ENCODE data around the gene JAKMIP1. TPM values are rescaled to one million over a fixed set of nuclear protein-coding genes. Genes with fewer than 3 reads are reported as not detected.

The JAKMIP1 gene
- total and polyA plus RNA-seq, 12 donors: 0.14 to 5.3 (median 2.9) TPM; not detected in 2

DNA sequence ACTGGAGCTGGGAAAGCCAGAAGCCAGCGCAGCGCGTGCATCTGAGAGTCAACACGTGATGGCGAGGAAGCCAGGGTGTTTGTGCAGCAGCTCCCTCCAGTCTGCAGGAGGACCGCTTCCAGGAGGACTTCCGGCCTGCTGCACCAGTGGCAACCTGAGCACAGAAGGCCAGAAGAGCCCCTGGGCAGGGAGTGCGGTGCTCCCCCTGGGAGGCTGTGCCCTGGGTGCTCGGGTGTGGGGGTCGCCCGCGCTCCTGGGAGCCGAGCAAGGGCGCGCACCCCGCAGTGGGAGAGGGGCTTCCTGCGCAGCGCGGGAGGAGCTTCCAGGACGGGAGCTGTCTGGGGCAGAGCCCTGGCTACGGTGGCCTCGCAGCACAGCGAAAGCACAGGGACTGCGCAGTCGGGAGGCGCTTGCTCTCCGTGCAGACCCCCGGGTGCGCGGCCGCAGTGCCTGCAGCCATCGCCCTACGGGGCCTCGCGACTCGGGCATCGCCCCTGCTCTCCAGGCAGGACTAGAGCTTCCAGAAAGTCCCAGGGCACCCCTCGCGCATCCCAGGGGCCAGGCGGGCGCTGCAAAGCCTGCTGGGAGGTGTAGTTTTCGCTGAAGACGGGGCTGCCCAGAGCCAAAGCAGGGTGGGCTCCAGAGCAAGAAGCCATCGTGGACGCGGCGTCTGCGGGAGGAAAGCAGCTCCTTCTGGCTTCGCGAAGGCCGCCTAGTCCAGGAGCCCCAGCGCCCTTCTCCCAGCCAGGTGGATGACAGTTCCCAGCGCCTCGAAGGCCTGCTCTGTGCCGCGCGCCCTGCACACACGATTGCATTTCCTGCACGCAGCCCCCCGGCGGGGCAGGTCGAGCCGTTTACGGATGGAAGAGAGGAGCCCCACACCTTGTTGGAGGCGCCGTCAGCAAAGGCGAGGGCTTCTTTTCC lies 45.2 kb upstream of the JAKMIP1 start:
- intact Hi-C loops (cut with DNase I): no loop called here
- Histone ChIP-seq H3K4me3 (peak overlapping the region in 1 of 4 donors; percentile 26), H3K9me3 (replicated peaks in 1 of 3) (no peaks in the 10 kb centered on the region), H3K4me1 (replicated peaks in 1 of 2) (no peaks in the 10 kb centered on the region), H3K36me3 (replicated peaks in 1 of 2) (no peaks in the 10 kb centered on the region), H3K27ac (peak overlapping the region in 1 of 5 donors; percentile 44), H3K27me3 (peaks cover 17% of the 10 kb centered on the region)
- peak in 2 of 7 donors; percentile 29 to 65 for DNase-seq
- TF ChIP-seq, protein P1, sequence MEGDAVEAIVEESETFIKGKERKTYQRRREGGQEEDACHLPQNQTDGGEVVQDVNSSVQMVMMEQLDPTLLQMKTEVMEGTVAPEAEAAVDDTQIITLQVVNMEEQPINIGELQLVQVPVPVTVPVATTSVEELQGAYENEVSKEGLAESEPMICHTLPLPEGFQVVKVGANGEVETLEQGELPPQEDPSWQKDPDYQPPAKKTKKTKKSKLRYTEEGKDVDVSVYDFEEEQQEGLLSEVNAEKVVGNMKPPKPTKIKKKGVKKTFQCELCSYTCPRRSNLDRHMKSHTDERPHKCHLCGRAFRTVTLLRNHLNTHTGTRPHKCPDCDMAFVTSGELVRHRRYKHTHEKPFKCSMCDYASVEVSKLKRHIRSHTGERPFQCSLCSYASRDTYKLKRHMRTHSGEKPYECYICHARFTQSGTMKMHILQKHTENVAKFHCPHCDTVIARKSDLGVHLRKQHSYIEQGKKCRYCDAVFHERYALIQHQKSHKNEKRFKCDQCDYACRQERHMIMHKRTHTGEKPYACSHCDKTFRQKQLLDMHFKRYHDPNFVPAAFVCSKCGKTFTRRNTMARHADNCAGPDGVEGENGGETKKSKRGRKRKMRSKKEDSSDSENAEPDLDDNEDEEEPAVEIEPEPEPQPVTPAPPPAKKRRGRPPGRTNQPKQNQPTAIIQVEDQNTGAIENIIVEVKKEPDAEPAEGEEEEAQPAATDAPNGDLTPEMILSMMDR (IDR thresholded peaks at IDR 0.05): no peak
- no peak for TF ChIP-seq POLR2A (IDR thresholded peaks at IDR 0.05)
- 11 to 31% (median 14%) methylated on average over 26 to 67 of the region's 67 CpGs for WGBS, 4 donors

DNA sequence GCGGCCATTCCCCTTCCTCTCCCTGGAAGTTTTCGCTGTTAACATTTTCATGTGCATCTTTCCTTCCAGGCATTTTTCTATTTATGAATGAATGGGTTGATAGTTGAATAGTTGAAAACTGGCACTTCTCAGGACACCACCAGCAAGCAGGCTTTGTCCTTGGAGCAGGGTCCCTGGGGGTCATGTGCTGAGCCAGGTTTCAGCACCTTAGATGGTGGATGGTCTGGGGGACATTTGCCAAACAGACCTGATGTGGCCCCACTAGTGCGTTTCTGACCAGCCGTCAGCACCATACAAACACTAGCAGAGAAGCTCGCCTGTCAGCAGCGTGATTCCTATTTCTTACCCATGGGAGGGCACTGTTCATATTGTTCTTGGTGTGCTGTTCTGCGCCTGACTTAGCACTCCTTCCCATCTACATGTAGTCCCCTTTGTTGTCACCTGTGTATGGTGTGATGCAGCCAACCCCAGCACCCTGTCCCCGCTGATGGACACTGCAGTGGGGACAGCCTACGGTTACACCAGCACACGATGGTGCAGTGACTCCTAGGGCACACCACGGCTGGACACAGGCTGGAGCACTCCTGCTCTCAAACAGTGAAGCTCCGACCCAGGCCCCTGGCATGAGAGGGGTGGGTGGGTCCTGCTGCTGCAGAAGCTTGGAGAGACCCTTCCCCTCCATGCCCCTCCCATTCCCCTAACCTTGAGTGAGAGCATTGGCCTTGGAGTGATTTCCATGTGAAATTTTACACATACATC lies 42.1 kb upstream of the JAKMIP1 start:
- H3K27me3 ChIP-seq: peaks cover 17% of the 10 kb centered on the region

DNA sequence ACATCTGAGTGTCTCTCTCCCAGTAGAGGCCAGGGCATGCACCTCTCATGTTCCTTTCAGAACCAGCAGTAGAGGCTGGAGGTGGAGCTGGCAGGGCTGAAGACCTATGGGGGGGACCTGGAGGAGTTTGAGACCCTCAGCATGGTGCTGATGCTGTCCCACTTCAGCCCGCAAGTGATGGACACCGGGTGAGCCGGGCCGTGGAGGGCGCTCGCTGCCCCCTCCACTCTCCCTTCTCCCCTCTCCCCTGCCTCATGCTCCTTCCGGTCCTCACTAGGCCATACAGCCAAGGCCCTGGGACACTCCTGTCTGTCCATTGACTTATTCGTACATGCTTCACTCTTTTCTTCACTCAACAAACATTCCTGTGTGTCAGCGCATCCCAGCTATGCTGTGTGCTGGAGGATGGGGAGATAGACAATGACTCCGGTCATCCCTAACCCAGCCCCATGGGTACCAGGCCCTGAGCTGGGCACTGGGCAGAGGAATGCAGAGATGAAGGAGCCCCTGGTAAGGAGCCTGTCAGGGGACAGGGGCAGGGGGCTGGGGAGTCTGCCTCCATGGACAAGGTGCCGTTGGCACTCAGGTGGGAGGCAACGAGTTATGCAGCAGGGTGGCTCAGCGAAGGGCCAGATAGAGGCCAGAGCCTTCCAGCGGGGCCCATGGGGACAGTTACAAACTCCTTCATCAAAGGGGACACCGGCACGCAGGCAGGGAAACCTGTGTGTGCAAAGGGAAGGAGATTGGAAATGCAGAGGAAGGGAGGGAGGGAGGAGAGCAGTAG lies 40.9 kb upstream of the JAKMIP1 start:
- H3K4me3 ChIP-seq: no peak overlapping the region
- no peak overlapping the region for H3K27ac ChIP-seq
- DNase-seq: no peak
- H3K36me3 ChIP-seq (replicated peaks in 1 of 2): no peaks in the 10 kb centered on the region
- H3K27me3 ChIP-seq: peaks cover 10% of the 10 kb centered on the region
- no peaks in the 10 kb centered on the region for H3K9me3 ChIP-seq (replicated peaks in 1 of 3)
- intact Hi-C loops (cut with DNase I): no loop called here
- TF ChIP-seq, protein P1 (IDR thresholded peaks at IDR 0.05): no peak
- TF ChIP-seq POLR2A (IDR thresholded peaks at IDR 0.05): no peak
- WGBS, 4 donors: 79 to 87% (median 83%) methylated on average over 14 to 16 of the region's 16 CpGs
- no peaks in the 10 kb centered on the region for H3K4me1 ChIP-seq (replicated peaks in 1 of 2)

More for the DNA sequence above, 42.1 kb upstream of the JAKMIP1 start:
- 69 to 82% (median 74%) methylated on average over 12 of the region's 12 CpGs for WGBS, 4 donors
- intact Hi-C loops (cut with DNase I): no loop called here
- Histone ChIP-seq H3K27ac (no peak overlapping the region), H3K4me3 (no peak overlapping the region), H3K36me3 (replicated peaks in 1 of 2) (no peaks in the 10 kb centered on the region), H3K4me1 (replicated peaks in 1 of 2) (no peaks in the 10 kb centered on the region), H3K9me3 (replicated peaks in 1 of 3) (no peaks in the 10 kb centered on the region)
- no peak for DNase-seq
- TF ChIP-seq, protein P1 (IDR thresholded peaks at IDR 0.05): no peak
- TF ChIP-seq POLR2A (IDR thresholded peaks at IDR 0.05): no peak
